Kidney tubule cell (primary cell): ENCODE results near the gene AGBL5.
"Not testable (repeated sequence)": the region's sequence is repeated elsewhere in the genome, so short reads cannot be mapped to it uniquely, and the experiment has no call there.

Experiments used
- DNase-seq: peaks from one replicate; pipeline ENCODE4 v3.0.0-alpha.2; 2018; ENCODE audit warnings: low spot score

AGBL5 gene

DNA sequence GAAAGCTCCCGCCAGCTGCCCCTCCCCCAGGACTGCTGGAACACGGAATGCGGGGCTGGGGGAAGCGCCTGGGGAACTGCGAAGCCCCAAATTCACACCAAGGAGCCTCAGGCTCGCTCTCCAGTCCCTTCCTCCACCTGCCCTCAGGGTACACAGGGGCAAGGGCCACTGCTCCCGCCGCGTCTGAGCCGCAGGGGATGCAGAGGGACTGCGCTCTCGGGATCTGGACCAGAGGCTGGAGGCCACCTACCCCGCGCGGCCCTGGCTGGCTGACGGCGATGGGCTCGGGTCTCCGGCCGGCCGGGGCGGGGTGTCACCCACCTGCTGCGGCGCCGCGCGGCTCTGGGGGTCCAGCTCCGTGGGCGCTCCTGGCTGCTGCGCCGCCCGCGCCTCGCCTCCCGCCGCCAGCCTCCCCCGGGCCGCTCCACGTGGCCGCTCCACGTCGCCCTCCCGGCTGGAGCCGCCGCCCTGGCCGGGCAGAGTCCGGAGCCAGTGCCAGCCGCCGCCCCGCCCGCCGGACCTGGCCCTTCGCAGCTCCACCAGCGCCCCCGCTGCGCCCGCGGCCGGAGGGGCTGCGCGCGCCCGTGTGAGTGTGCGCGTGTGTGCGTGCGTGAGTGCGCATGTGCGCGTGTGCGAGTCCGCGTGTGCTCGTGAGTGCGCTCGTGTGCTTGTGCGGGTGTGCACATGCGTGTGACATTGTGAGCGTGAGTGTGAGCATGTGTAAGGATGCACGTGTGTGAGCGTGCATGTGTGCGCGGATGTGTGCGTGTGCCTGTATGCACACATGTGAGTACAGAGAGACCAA is 67.3 kb downstream of the AGBL5 start, which contains the start of gene CGREF1:
TSS of gene CGREF1 (minus strand) at position 604 of the 805 bp plus-strand sequence. CDS start 14,762 bp downstream, outside the sequence.
- no peak for DNase-seq

DNA sequence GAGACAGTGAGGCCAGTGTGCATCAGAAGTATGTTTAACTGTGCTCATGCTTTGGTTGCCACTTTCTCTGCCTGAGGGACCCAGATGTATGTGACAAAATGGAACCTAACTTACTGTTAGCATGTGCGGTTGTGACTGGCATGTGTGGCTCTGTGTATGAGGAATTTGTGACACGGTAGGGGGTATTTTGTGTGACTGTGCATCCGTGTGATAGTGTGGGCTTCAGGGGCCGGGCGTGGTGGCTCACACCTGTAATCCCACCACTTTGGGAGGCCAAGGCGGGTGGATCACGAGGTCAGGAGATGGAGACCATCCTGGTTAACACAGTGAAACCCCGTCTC is 67.8 kb downstream of the AGBL5 start:
- not testable (repeated sequence) for DNase-seq
